Sigmoid colon (tissue), 4 donors: Measurements from ENCODE around the gene BRF1.

ENCODE experiments used
- POLR2AphosphoS5 ChIP-seq, 4 donors: sonication (generic); formaldehyde crosslinking; IDR thresholded peaks; one replicate each; pipeline ENCODE4 v1.6.1; 2017; ENCODE audit warnings: antibody characterized with exemption in 4 of 4
- TF ChIP-seq, protein P1 (sequence below), 4 experiments: fragments of 450-650 bp in 3 of 4; fragments of 200-600 bp in 1 of 4; IDR thresholded peaks; one replicate each; pipeline ENCODE4 v1.5.1; 2016 to 2019; ENCODE audit warnings: antibody characterized with exemption in 4 of 4, mild to moderate bottlenecking in 3 of 4, moderate library complexity in 2 of 4

DNA sequence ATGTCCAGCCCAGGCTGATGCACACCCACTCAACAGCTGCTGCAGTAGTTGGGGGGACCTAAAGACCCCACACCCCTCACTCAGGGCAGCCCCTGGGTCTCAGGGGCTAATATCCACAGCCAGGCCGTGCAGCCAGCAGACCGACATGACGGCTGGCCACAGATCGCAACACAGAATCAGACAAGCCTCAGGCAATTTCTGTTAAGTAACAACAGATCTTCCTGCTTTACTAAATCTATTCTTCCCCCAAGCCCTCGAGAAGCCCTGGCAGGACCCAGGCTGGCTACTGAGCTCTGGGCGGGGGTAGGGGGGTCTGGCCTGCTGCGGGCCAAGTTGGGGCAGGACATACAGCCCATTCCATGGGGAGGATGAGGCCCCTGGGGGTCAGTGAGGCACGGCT is 91.7 kb downstream of the BRF1 start:
- TF ChIP-seq, protein P1, sequence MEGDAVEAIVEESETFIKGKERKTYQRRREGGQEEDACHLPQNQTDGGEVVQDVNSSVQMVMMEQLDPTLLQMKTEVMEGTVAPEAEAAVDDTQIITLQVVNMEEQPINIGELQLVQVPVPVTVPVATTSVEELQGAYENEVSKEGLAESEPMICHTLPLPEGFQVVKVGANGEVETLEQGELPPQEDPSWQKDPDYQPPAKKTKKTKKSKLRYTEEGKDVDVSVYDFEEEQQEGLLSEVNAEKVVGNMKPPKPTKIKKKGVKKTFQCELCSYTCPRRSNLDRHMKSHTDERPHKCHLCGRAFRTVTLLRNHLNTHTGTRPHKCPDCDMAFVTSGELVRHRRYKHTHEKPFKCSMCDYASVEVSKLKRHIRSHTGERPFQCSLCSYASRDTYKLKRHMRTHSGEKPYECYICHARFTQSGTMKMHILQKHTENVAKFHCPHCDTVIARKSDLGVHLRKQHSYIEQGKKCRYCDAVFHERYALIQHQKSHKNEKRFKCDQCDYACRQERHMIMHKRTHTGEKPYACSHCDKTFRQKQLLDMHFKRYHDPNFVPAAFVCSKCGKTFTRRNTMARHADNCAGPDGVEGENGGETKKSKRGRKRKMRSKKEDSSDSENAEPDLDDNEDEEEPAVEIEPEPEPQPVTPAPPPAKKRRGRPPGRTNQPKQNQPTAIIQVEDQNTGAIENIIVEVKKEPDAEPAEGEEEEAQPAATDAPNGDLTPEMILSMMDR (IDR thresholded peaks at IDR 0.05), result no peak
- TF ChIP-seq POLR2AphosphoS5 (IDR thresholded peaks at IDR 0.05), result no peak
